Measurements from ENCODE around the gene GPR62.

DNA sequence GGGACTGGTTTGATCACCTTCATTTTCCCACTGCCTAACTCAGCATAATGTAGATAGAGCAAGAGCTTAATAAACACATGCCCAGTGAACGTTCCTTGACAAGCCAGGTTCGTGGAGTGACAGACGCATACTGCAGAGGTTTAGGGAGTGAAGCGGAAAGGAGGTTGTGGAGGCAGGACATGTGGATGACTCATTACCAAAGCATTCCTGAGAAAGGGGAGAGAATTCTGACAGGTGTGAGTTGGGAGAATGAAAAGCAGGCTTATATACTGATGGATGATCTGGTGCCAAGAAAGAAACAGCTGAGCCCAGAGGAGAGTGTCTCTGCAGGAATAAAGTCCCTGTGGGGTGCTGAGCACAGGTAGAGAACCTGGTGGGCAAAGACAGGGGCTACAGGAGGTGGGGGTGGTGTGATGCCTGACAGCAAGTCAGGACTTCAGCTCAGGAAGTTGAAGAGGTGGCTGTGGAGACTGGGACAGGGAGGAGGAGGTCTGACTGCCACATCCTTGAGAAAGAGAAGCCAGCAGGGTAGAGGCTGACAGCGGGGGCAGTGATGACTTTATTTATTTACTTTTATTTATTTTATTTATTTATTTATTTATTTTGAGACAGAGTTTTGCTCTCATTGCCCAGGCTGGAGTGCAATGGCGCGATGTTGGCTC lies 42.9 kb downstream of the GPR62 start:
- TF ChIP-seq POLR2AphosphoS5 (IDR thresholded peaks at IDR 0.05; ENCODE audit: low read depth, low read length): no peak
- TF ChIP-seq, protein P1, sequence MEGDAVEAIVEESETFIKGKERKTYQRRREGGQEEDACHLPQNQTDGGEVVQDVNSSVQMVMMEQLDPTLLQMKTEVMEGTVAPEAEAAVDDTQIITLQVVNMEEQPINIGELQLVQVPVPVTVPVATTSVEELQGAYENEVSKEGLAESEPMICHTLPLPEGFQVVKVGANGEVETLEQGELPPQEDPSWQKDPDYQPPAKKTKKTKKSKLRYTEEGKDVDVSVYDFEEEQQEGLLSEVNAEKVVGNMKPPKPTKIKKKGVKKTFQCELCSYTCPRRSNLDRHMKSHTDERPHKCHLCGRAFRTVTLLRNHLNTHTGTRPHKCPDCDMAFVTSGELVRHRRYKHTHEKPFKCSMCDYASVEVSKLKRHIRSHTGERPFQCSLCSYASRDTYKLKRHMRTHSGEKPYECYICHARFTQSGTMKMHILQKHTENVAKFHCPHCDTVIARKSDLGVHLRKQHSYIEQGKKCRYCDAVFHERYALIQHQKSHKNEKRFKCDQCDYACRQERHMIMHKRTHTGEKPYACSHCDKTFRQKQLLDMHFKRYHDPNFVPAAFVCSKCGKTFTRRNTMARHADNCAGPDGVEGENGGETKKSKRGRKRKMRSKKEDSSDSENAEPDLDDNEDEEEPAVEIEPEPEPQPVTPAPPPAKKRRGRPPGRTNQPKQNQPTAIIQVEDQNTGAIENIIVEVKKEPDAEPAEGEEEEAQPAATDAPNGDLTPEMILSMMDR (IDR thresholded peaks at IDR 0.05): no peak
- TF ChIP-seq FOSL2 (IDR thresholded peaks at IDR 0.05; ENCODE audit: borderline replicate concordance, low read depth): no peak
- no peak for TF ChIP-seq TCF12 (IDR thresholded peaks at IDR 0.05)
- TF ChIP-seq TEAD4 (IDR thresholded peaks at IDR 0.05; ENCODE audit: borderline replicate concordance, insufficient read depth): no peak
